HCT116 (cell line): ENCODE data around the gene TCP11. TPM values are rescaled to one million over a fixed set of nuclear protein-coding genes. Genes with fewer than 3 reads are reported as not detected.

Experiments used
- ATAC-seq: fragments of 200-7000 bp; cut with Tn5 transposase; 2 replicates; pipeline ENCODE4 v1.9.1; 2020; ENCODE audit warnings: mild to moderate bottlenecking, moderate library complexity
- BruUV-seq: library from RNA; stranded (reverse); fragments of 400-500 nt; replicated peaks from 2 replicates; lab custom pipeline; 2021; lab: Mats Ljungman, UMichigan
- CTCF ChIA-PET: fragments of 300-600 bp; sonication (Branson Sonifier 250); formaldehyde crosslinking; loops from one replicate; lab custom pipeline; 2021; ENCODE audit warnings: antibody characterized with exemption; lab: Charles Lee
- POLR2A ChIA-PET: fragments of 300-600, 350-600 bp; sonication (Branson Sonifier 250); formaldehyde crosslinking; loops from one replicate; lab custom pipeline; 2021; ENCODE audit warnings: antibody characterized with exemption; lab: Charles Lee
- RAD21 ChIA-PET, 2 experiments: fragments of 300-600 bp; sonication (Branson Sonifier 250); formaldehyde crosslinking; loops; one replicate each; lab custom pipeline; 2023; ENCODE audit warnings: low total read pairs in 2 of 2; ENCODE audit not compliant: uncharacterized antibody in 2 of 2, unreplicated experiment in 2 of 2, low non-redundant PET in 1 of 2; lab: Charles Lee
- DNase-seq: peaks from one replicate; pipeline ENCODE4 v3.0.0-alpha.2; 2010; ENCODE audit warnings: low read depth, low spot score
- H2AFZ ChIP-seq: fragments of 200-600 bp; shearing (Covaris generic), sonication (generic); 2 replicates; pipeline ENCODE4 v1.6.1; 2017; ENCODE audit warnings: low read depth, mixed run types, mixed read lengths, antibody characterized with exemption, low read length; ENCODE audit not compliant: poor library complexity, severe bottlenecking
- H3K27ac ChIP-seq: 2 replicates; pipeline ENCODE4 v1.5.1; 2012; ENCODE audit warnings: low read depth, low read length
- H3K27me3 ChIP-seq: fragments of 200-600 bp; sonication (generic); 2 replicates; pipeline ENCODE4 v1.6.1; 2016; ENCODE audit warnings: mixed run types, low read length, mixed read lengths; ENCODE audit not compliant: insufficient read depth
- H3K36me3 ChIP-seq, 2 experiments: fragments of 200-500 bp in 1 of 2; fragments of 200-600 bp in 1 of 2; sonication (Bioruptor generic) in 1 of 2; sonication (generic) in 1 of 2; 2 replicates each; pipeline versions ENCODE4 v1.5.1 to v1.6.1; 2014 to 2016; ENCODE audit warnings: low read length in 2 of 2, inconsistent platforms in 1 of 2, mixed read lengths in 1 of 2, mixed run types in 1 of 2; ENCODE audit not compliant: insufficient read depth in 2 of 2, control insufficient read depth in 1 of 2
- H3K4me1 ChIP-seq, 2 experiments: fragments of 200-600 bp in 1 of 2; sonication (generic) in 1 of 2; 2 replicates each; pipeline versions ENCODE4 v1.5.1 to v1.6.1; 2012 to 2017; ENCODE audit warnings: low read length in 2 of 2, inconsistent platforms in 1 of 2, mild to moderate bottlenecking in 1 of 2, mixed read lengths in 1 of 2, mixed run types in 1 of 2, moderate library complexity in 1 of 2; ENCODE audit not compliant: insufficient read depth in 2 of 2, control insufficient read depth in 1 of 2
- H3K4me2 ChIP-seq: fragments of 200-600 bp; sonication (generic); 2 replicates; pipeline ENCODE4 v1.6.1; 2017; ENCODE audit warnings: mixed run types, low read length, mixed read lengths
- H3K4me3 ChIP-seq, 2 experiments: fragments of 200-600 bp in 1 of 2; sonication (generic) in 1 of 2; replicated peaks in 1 of 2; 2 replicates each; pipeline ENCODE4 v1.5.1; 2011 to 2016; ENCODE audit warnings: low read length in 2 of 2, control low read depth in 1 of 2, low read depth in 1 of 2, mild to moderate bottlenecking in 1 of 2, mixed read lengths in 1 of 2, mixed run types in 1 of 2
- H3K79me2 ChIP-seq: fragments of 200-600 bp; sonication (generic); 2 replicates; pipeline ENCODE4 v1.6.1; 2017; ENCODE audit warnings: mild to moderate bottlenecking, mixed run types, low read length, moderate library complexity, mixed read lengths; ENCODE audit not compliant: insufficient read depth
- H3K9ac ChIP-seq: fragments of 200-600 bp; sonication (generic); 2 replicates; pipeline ENCODE4 v1.6.1; 2016; ENCODE audit warnings: low read length, mixed read lengths
- H3K9me2 ChIP-seq: fragments of 200-600 bp; sonication (generic), shearing (Covaris generic); 2 replicates; pipeline ENCODE4 v1.6.1; 2017; ENCODE audit warnings: mixed run types, mild to moderate bottlenecking, moderate library complexity; ENCODE audit not compliant: insufficient read depth
- H3K9me3 ChIP-seq, 2 experiments: fragments of 200-500 bp in 1 of 2; fragments of 200-600 bp in 1 of 2; sonication (Bioruptor generic) in 1 of 2; sonication (generic) in 1 of 2; 2 replicates each; pipeline ENCODE4 v1.6.1; 2014 to 2017; ENCODE audit warnings: low read length in 2 of 2, mixed read lengths in 2 of 2, inconsistent platforms in 1 of 2, low read depth in 1 of 2, mild to moderate bottlenecking in 1 of 2, mixed run types in 1 of 2, moderate library complexity in 1 of 2; ENCODE audit not compliant: control insufficient read depth in 1 of 2, insufficient read depth in 1 of 2
- H4K20me1 ChIP-seq: fragments of 200-600 bp; sonication (generic), shearing (Covaris generic); 2 replicates; pipeline ENCODE4 v1.6.1; 2017; ENCODE audit warnings: mixed run types, mild to moderate bottlenecking, moderate library complexity; ENCODE audit not compliant: insufficient read depth
- CBX3 ChIP-seq: IDR thresholded peaks from 2 replicates; pipeline ENCODE4 v1.6.1; 2012; ENCODE audit warnings: low read depth
- CEBPB ChIP-seq: IDR thresholded peaks from 2 replicates; pipeline ENCODE4 v1.6.1; 2012; ENCODE audit warnings: low read depth
- EGR1 ChIP-seq: IDR thresholded peaks from 2 replicates; pipeline ENCODE4 v1.6.1; 2012; ENCODE audit warnings: low read depth
- EZH2phosphoT487 ChIP-seq: fragments of 200-600 bp; IDR thresholded peaks from 2 replicates; pipeline ENCODE4 v1.6.1; 2018; ENCODE audit warnings: antibody characterized with exemption, borderline replicate concordance
- RAD21 ChIP-seq: IDR thresholded peaks from 2 replicates; pipeline ENCODE4 v1.6.1; 2012; ENCODE audit warnings: low read depth, mild to moderate bottlenecking
- SRF ChIP-seq: IDR thresholded peaks from 2 replicates; pipeline ENCODE4 v1.6.1; 2012; ENCODE audit warnings: low read depth
- TCF7L2 ChIP-seq: IDR thresholded peaks from 2 replicates; pipeline ENCODE4 v1.7.0; 2011; ENCODE audit warnings: borderline replicate concordance, inconsistent platforms; ENCODE audit not compliant: insufficient read depth, insufficient read length; ENCODE audit errors: extremely low read depth
- ZNF274 ChIP-seq: fragments of 200-500 bp; sonication (Bioruptor generic); IDR thresholded peaks from 2 replicates; pipeline ENCODE4 v1.6.1; 2014; ENCODE audit warnings: mild to moderate bottlenecking, low read depth, low read length, inconsistent platforms
- intact Hi-C: fragments of 100-400 bp; cut with micrococcal nuclease; formaldehyde crosslinking; loops from 2 replicates; pipeline ENCODE4 v1.10.0; 2022
- total RNA-seq: library from RNA; stranded (reverse); gene quantifications from one replicate; pipeline ENCODE4 v1.2.1, GENCODE V29; 2021; ENCODE audit not compliant: unreplicated experiment
- TF ChIP-seq, protein P1 (sequence below): IDR thresholded peaks from 2 replicates; pipeline ENCODE4 v1.6.1; 2012; ENCODE audit warnings: low read depth
- TF ChIP-seq, protein P2 (sequence below): IDR thresholded peaks from 2 replicates; pipeline ENCODE4 v1.6.1; 2012
- TF ChIP-seq, protein P3 (sequence below): IDR thresholded peaks from 2 replicates; pipeline ENCODE4 v1.6.1; 2011; ENCODE audit warnings: mild to moderate bottlenecking, low read length, moderate library complexity; ENCODE audit not compliant: insufficient replicate concordance; ENCODE audit errors: extremely low read depth
- TF ChIP-seq, protein P4 (sequence below), 3 experiments: fragments of 200-600 bp in 1 of 3; sonication (generic) in 1 of 3; IDR thresholded peaks in 2 of 3; conservative IDR thresholded peaks in 1 of 3; 2 replicates each; pipeline ENCODE4 v1.5.1; 2012 to 2017; ENCODE audit warnings: low read depth in 2 of 3, low read length in 2 of 3, antibody characterized with exemption in 1 of 3, borderline replicate concordance in 1 of 3, control low read depth in 1 of 3, mild to moderate bottlenecking in 1 of 3, mixed read lengths in 1 of 3, mixed run types in 1 of 3, moderate library complexity in 1 of 3; ENCODE audit not compliant: insufficient read depth in 1 of 3

The TCP11 gene
- total RNA-seq, 1 experiment from 2014 or later: not detected

DNA sequence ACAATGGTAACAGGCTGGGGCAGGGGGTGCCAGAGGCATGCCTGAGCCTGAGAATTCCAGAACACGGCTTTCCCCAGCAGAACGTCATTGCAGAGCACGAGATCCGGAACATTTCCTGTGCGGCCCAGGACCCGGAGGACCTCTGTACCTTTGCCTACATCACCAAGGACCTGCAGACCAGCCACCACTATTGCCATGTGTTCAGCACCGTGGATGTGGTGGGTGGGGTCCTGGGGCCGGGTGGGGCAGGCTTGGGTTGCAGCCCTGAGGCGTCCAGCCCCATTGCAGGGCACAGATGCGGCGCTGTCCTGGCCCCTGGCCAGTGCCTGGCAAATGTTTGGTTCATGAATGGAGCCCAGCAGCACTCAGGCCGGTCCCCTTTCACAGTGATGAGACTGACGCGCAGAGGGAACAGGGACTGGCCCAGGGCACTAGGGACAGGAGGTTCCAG lies 57.1 kb downstream of the TCP11 start (continued):
- TF ChIP-seq, protein P1, sequence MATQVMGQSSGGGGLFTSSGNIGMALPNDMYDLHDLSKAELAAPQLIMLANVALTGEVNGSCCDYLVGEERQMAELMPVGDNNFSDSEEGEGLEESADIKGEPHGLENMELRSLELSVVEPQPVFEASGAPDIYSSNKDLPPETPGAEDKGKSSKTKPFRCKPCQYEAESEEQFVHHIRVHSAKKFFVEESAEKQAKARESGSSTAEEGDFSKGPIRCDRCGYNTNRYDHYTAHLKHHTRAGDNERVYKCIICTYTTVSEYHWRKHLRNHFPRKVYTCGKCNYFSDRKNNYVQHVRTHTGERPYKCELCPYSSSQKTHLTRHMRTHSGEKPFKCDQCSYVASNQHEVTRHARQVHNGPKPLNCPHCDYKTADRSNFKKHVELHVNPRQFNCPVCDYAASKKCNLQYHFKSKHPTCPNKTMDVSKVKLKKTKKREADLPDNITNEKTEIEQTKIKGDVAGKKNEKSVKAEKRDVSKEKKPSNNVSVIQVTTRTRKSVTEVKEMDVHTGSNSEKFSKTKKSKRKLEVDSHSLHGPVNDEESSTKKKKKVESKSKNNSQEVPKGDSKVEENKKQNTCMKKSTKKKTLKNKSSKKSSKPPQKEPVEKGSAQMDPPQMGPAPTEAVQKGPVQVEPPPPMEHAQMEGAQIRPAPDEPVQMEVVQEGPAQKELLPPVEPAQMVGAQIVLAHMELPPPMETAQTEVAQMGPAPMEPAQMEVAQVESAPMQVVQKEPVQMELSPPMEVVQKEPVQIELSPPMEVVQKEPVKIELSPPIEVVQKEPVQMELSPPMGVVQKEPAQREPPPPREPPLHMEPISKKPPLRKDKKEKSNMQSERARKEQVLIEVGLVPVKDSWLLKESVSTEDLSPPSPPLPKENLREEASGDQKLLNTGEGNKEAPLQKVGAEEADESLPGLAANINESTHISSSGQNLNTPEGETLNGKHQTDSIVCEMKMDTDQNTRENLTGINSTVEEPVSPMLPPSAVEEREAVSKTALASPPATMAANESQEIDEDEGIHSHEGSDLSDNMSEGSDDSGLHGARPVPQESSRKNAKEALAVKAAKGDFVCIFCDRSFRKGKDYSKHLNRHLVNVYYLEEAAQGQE: no peak
- TF ChIP-seq, protein P2, sequence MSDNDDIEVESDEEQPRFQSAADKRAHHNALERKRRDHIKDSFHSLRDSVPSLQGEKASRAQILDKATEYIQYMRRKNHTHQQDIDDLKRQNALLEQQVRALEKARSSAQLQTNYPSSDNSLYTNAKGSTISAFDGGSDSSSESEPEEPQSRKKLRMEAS: no peak
- no peak for TF ChIP-seq ZNF274

DNA sequence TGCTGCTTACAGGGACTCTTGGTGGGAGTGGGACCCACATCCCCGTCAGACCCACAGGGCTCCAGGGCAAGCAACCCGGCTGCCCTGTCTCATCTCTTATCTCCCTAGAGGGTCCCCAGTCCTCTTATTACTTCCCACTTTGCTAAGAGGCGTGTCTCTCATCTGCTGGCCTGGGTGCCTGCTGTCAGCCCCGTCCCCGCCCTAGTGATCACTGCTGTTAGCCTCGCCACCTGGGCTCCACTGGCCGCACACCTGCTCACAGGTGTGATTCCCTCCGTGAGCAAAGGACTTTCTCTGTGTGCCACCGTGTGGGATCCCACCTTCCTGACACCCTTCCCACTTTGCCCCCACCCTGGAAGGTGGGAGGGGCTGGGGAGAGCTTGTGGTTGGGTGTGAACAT lies 57.6 kb downstream of the TCP11 start:
- H3K27me3 ChIP-seq: no peaks in the 10 kb centered on the region
- RAD21 ChIA-PET: no interaction called here
- H4K20me1 ChIP-seq: no peaks in the 10 kb centered on the region
- H3K9me3 ChIP-seq: no peaks in the 10 kb centered on the region
- no peak for DNase-seq
- no peak overlapping the region for H2AFZ ChIP-seq
- peaks cover 0 to 2% of the 10 kb centered on the region in 2 experiments; a peak in 2 of 4 replicates for H3K36me3 ChIP-seq
- intact Hi-C loops: no loop called here
- no peaks in the 10 kb centered on the region for H3K9me2 ChIP-seq
- no peak overlapping the region for H3K4me2 ChIP-seq
- CTCF ChIA-PET: no interaction called here
- H3K4me1 ChIP-seq: no peaks in the 10 kb centered on the region
- no TSS peak for BruUV-seq
- no peak for ATAC-seq
- no peak overlapping the region for H3K27ac ChIP-seq
- POLR2A ChIA-PET: no interaction called here
- H3K9ac ChIP-seq: no peak overlapping the region
- H3K79me2 ChIP-seq: no peaks in the 10 kb centered on the region
- no peak overlapping the region for H3K4me3 ChIP-seq
- no peak for TF ChIP-seq CBX3
- no peak for TF ChIP-seq RAD21
- TF ChIP-seq ZNF274: no peak
- no peak for TF ChIP-seq EZH2phosphoT487
- TF ChIP-seq, protein P3, sequence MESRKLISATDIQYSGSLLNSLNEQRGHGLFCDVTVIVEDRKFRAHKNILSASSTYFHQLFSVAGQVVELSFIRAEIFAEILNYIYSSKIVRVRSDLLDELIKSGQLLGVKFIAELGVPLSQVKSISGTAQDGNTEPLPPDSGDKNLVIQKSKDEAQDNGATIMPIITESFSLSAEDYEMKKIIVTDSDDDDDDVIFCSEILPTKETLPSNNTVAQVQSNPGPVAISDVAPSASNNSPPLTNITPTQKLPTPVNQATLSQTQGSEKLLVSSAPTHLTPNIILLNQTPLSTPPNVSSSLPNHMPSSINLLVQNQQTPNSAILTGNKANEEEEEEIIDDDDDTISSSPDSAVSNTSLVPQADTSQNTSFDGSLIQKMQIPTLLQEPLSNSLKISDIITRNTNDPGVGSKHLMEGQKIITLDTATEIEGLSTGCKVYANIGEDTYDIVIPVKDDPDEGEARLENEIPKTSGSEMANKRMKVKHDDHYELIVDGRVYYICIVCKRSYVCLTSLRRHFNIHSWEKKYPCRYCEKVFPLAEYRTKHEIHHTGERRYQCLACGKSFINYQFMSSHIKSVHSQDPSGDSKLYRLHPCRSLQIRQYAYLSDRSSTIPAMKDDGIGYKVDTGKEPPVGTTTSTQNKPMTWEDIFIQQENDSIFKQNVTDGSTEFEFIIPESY: no peak
- TF ChIP-seq TCF7L2: no peak
- no peak for TF ChIP-seq EGR1
- TF ChIP-seq, protein P4, sequence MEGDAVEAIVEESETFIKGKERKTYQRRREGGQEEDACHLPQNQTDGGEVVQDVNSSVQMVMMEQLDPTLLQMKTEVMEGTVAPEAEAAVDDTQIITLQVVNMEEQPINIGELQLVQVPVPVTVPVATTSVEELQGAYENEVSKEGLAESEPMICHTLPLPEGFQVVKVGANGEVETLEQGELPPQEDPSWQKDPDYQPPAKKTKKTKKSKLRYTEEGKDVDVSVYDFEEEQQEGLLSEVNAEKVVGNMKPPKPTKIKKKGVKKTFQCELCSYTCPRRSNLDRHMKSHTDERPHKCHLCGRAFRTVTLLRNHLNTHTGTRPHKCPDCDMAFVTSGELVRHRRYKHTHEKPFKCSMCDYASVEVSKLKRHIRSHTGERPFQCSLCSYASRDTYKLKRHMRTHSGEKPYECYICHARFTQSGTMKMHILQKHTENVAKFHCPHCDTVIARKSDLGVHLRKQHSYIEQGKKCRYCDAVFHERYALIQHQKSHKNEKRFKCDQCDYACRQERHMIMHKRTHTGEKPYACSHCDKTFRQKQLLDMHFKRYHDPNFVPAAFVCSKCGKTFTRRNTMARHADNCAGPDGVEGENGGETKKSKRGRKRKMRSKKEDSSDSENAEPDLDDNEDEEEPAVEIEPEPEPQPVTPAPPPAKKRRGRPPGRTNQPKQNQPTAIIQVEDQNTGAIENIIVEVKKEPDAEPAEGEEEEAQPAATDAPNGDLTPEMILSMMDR (IDR thresholded peaks at IDR 0.05 in 2 of 3, conservative IDR thresholded peaks at IDR 0.05 in 1 of 3; ENCODE audit: borderline replicate concordance in 1 of 3, insufficient read depth in 1 of 3, low read depth in 2 of 3, low read length in 2 of 3): no peak
- TF ChIP-seq CEBPB: no peak
- TF ChIP-seq, protein P1: no peak
- TF ChIP-seq SRF: no peak
